Sciatic nerve (tissue), 2 donors: Measurements from ENCODE around the gene SLC6A17. TPM values are rescaled to one million over a fixed set of nuclear protein-coding genes. Genes with fewer than 3 reads are reported as not detected.

Experiments used
- ATAC-seq: fragments of 200-7000 bp; cut with Tn5 transposase; one replicate; pipeline ENCODE4 v1.9.1; 2020; ENCODE audit warnings: mild to moderate bottlenecking, moderate library complexity
- DNase-seq: peaks from one replicate; pipeline ENCODE4 v3.0.0-alpha.2; 2020; ENCODE audit warnings: low spot score
- intact Hi-C: fragments of 100-400 bp; cut with DNase I; formaldehyde crosslinking; loops from one replicate; pipeline ENCODE4 v1.14.2; 2022
- total RNA-seq: library from RNA; stranded (reverse); fragmentation: NEBNext Ultra II Directional; extraction: Animal tissue kit (Norgen Biotek cat#: 25700); gene quantifications from one replicate; pipeline ENCODE4 v1.2.1, GENCODE V29; 2021
- donor health status: DM: no; HTN: no; CAD: no.
- donor health status: DM: no; HTN: no; CAD: no.

Gene SLC6A17
- total RNA-seq, 1 donor from 2014 or later = not detected

DNA sequence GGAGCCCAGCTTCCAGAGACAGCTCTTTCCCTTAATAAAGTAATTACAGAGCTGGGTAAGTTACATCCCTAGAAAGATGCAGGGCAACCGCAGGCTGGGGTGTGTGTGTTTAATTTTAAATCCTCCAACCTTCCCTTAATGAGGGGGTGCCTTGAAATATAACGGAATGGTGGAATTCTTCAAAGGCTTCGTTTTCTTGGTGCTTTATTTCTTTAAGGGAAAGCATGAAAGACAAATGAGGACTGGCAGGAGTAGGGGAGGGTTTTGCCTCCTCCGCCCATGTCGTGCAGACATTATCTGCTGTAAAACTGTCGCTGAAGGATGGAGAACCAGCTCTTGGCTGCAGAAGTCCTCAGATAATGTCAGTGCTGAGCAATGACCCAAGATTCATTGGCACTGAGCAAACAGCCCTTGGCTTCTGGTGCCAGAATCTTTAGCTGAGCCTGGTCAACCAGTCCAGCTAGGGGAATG is 15.5 kb downstream of the SLC6A17 start:
- no peak for ATAC-seq
- intact Hi-C loops = no loop called here
- DNase-seq = no peak

DNA sequence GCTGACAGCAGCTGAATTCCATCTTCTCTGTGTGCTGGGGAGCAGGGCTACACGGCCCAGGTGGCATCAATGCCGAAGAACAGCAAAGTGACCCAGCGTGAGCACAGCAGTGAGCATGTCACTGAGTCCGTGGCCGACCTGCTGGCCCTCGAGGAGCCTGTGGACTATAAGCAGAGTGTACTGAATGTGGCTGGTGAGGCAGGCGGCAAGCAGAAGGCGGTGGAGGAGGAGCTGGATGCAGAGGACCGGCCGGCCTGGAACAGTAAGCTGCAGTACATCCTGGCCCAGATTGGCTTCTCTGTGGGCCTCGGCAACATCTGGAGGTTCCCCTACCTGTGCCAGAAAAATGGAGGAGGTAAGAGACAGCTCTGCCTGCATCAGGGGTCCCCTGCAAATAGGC is 16.6 kb downstream of the SLC6A17 start:
- intact Hi-C loops = no loop called here
- no peak for ATAC-seq
- DNase-seq = no peak

GRCh38 chr1:110170766-110171733 is 20.8 kb downstream of the SLC6A17 start:
- intact Hi-C loops = no loop called here
- no peak for DNase-seq
- no peak for ATAC-seq

- intact Hi-C loops = no loop called here
- ATAC-seq = no peak
- no peak for DNase-seq
Measured at GRCh38 chr1:110172001-110172400, 21.7 kb downstream of the SLC6A17 start.

- DNase-seq (no peak), ATAC-seq (no peak)
- intact Hi-C loops = no loop called here
Measured at GRCh38 chr1:110173466-110174105, 23.3 kb downstream of the SLC6A17 start.

DNA sequence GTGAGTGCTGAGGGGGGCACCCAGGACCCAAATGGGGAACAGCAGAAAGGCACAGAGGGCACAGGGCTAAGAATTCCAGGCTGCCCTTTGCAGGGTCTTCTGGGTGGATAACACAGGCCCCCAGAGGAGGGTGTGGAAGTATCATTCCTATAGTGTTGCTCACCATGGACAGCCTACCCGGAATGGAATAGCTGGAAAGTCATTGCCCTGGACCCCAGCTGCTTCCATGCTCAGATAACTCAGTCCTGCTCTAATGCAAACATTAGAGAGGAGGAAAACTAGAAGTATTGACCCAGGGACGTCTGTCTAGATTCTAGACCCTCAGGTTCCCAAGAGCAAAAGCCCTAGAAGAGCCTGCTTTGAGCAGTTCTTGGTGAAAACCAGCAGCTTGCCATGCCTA is 24.7 kb downstream of the SLC6A17 start:
- intact Hi-C loops = no loop called here
- DNase-seq (no peak), ATAC-seq (no peak)

GRCh38 chr1:110176299-110176956 is 26.1 kb downstream of the SLC6A17 start:
- intact Hi-C loops = no loop called here
- peak; percentile 13 for ATAC-seq
- peak; percentile 65 for DNase-seq

GRCh38 chr1:110177775-110178174 is 27.5 kb downstream of the SLC6A17 start:
- intact Hi-C loops = no loop called here

DNA sequence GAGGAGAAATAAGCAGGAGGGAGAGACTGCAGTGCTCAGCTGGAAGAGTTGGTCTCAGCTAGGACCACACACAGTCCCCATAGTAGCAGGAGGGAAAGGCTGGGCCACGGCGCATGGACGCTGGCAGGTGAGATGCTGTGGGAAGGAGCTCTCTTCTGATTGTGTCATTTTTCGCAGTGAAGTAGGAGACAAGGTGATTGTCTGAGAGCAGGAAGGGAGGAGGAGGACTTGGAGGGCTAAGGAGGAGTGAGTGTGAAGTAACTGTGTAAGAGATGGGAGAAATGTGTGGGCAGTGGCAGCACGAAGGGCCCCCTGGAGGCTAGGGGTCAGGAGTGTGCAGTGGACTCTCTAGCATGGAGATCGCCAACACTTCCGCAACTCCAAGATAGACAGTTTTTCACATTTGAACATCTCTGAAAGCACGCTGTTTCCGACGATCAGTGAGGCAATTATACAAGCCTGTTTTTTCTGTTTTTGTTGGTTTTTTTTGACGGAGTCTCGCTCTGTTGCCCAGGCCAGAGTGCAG is 33.4 kb downstream of the SLC6A17 start:
- ATAC-seq (no peak), DNase-seq (no peak)
- intact Hi-C loops = no loop called here

More at GRCh38 chr1:110177775-110178174, 27.5 kb downstream of the SLC6A17 start:
- no peak for ATAC-seq
- no peak for DNase-seq

GRCh38 chr1:110184446-110184845 is 34.2 kb downstream of the SLC6A17 start:
- ATAC-seq (no peak), DNase-seq (no peak)
- intact Hi-C loops = no loop called here

DNA sequence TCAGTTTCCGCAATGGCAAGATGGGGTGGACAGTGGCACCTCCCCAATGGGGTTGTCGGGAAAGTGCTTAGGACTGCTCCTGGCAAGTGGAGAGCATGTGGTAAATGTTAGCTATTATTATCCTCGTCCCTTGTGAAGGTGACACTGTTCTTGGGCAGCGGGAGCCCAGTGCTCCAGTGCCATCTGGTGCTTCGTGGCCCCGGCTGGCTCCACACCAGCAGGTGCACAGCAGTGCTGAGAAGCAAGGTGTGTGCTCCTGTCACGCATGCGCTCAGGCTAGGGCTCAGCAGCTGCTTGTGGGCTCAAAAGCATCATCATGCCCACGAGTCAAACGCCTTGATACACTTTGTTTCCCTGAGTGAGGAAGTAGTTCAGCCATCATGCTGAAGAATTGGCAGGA is 34.9 kb downstream of the SLC6A17 start:
- no peak for DNase-seq
- no peak for ATAC-seq
- intact Hi-C loops = no loop called here

GRCh38 chr1:110186558-110186957 is 36.3 kb downstream of the SLC6A17 start:
- ATAC-seq (no peak), DNase-seq (no peak)
- intact Hi-C loops = no loop called here

DNA sequence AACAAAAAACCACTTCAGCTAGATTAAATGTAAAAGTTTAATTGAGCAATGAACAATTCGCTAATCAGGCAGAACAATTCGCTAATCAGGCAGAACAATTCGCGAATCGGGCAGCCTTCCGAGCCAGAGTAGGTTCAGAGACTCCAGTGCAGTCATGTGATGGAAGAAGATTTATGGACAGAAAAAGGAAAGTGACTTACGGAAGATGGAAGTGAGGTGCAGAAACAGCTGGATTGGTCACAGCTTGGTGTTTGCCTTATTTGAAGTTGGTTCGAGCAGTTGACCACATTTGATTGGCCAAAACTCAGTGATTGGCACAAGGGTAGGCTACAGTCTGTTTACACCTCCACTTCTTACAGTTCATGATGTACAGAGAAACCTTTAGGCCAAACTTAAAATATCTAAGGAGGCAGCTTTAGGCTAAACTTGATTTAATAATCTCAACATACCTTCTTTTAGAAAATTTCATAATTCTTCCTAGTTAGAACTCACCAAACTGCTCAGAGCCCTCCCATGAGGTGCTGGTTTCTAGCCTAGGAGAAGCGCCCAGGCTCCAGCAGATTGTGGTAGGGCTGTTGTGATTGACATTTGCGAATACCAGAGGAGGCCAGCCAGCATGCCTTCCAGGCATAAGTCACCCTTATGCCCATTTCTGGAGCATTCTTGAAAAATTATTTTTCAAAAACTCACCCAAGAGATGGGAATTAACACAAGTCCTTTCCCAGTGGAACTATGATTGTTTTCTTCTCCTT is 37.0 kb downstream of the SLC6A17 start:
- intact Hi-C loops = no loop called here
- ATAC-seq (peak; percentile 69), DNase-seq (no peak)

DNA sequence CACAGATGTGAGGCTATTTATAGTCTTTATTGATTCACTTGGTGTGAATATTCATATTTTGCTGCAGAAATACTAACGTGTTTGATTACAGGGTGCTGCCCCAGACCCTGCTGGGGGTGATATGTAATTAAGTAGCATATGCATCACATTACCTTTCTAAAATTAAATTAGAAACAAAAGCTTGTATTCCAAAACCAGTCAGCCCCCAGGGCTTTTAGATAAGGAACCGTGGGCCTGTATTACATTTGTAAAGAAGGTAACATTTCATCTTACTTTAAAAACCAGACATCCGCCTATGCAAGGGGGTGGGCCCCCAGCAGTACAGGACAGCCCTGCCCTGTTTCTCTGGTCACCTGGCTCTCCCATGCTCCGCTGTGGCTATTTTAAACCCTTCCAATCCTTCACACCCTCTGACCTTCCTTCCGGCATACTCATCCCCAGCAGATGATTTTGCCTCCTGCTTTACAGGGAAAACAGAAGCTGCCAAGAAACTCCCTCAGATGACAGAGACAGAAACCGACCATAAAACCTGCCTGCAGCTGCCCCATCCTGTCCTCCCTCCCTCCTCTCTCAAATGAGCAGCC is 37.8 kb downstream of the SLC6A17 start:
- ATAC-seq (peak; percentile 79), DNase-seq (no peak)
- intact Hi-C loops = no loop called here

- intact Hi-C loops = no loop called here
- DNase-seq = no peak
- ATAC-seq = no peak
Measured at GRCh38 chr1:110189181-110189580, 38.9 kb downstream of the SLC6A17 start.

DNA sequence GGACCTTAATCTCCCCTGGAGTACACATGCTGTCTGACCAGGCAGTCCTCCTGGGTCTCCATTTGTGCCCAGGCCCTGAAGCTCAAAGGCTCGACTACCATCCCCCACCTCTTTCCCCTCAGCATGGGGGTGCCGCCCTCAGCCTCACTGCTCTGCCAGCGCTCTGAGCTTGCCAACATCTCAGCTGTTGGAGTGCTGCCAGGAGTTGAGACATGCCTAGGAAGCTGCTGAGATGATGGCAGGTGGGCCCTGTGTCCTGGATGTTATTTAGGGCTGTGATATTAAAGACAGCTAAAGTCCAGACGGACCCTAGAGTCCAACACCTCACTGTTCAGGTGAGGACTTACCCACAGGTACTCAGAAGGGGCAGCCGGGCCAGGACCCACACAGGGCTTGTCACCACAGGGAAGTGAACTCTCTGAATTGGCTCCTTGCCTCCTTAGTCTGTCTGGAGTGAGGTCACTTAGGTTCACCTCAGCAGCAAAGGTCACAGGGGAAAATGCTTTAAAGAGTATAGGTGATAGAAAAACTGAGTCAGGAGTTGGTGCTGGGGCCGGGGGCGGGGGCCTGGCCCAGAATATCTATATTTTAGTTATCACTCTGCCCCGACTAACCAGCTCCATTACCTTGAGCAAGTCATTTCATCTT is 40.1 kb downstream of the SLC6A17 start:
- DNase-seq (no peak), ATAC-seq (no peak)
- intact Hi-C loops = no loop called here

DNA sequence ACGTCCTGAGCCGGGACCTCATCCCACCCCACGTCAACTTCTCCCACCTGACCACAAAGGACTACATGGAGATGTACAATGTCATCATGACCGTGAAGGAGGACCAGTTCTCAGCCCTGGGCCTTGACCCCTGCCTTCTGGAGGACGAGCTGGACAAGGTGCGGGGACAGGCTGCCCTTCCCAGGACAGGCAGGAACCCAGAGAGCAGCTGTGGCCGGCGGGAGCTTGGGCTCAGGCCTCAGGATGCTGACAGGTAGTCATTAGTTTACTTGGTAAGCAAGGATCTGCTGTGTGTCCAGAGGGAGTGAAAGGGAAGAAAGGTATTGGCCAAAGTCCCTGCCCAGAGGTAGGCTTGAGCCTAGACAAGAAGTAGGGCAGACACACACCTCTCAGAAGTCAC is 42.2 kb downstream of the SLC6A17 start:
- ATAC-seq (no peak), DNase-seq (no peak)
- intact Hi-C loops = no loop called here

DNA sequence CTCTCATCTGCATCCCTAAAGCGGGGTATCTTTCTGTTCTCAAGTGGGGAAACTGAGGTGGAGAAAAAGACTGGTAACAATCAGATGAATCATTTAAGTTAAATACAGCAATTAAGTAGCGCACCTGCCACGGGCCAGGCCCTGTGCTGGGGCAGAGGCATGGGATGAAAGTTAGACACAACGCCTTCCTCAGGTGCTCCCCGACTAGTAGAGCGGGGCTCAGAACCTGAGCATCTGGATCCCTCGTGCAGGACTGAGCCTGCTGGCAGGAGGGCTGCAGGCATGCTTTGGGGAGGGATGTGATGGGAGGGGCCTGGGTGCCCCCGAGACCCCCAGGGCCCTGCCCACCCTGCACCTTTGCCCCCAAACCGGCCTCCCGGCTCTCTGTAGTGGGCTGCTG is 44.9 kb downstream of the SLC6A17 start:
- no peak for ATAC-seq
- intact Hi-C loops = no loop called here

More for the DNA sequence above, 44.9 kb downstream of the SLC6A17 start:
- no peak for DNase-seq
